ENCODE measurements around the gene CXCL9. TPM values are rescaled to one million over a fixed set of nuclear protein-coding genes. Genes with fewer than 3 reads are reported as not detected.
"Not testable (repeated sequence)": the region's sequence is repeated elsewhere in the genome, so short reads cannot be mapped to it uniquely, and the experiment has no call there.

CXCL9 gene
- total and polyA plus RNA-seq, 5 donors from 2014 or later = not detected

DNA sequence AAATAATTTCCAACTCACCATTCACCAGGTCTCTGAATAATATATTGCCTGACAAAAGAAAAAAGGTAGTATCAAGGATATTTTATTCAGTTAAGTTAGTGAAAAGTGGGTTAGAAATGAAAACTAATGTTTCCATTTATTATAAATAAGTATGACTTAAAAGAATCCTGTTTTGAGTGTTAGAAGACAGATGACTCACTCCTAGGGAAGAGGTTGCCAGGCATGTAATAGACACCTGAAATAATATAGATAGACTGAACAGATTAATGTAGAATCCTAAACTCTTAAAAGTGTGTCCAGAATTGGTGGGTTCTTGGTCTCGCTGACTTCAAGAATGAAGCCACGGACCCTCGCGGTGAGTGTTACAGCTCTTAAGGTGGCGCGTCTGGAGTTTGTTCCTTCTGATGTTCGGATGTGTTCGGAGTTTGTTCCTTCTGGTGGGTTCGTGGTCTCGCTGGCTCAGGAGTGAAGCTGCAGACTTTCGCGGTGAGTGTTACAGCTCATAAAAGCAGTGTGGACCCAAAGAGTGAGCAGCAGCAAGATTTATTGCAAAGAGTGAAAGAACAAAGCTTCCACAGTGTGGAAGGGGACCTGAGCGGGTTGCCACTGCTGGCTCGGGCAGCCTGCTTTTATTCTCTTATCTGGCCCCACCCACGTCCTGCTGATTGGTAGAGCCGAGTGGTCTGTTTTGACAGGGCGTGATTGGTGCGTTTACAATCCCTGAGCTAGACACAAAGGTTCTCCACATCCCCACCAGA is 35.1 kb upstream of the CXCL9 start:
- not testable (repeated sequence) for H3K27ac ChIP-seq (ENCODE audit: insufficient read depth, low read length, poor library complexity, severe bottlenecking); H3K9me3 ChIP-seq (ENCODE audit: control insufficient read depth in 2 of 2, low read length in 2 of 2); ATAC-seq (ENCODE audit: low read depth in 2 of 2); H3K9me3 Mint-ChIP-seq; H3K36me3 ChIP-seq (ENCODE audit: control insufficient read depth, insufficient read depth, low read length); DNase-seq; H3K4me3 ChIP-seq (ENCODE audit: low read depth, low read length); H3K36me3 Mint-ChIP-seq; H3K4me1 Mint-ChIP-seq; H3K4me1 ChIP-seq (ENCODE audit: control insufficient read depth, insufficient read depth, low read length, poor library complexity, severe bottlenecking); H3K27ac Mint-ChIP-seq; H3K27me3 ChIP-seq (ENCODE audit: control insufficient read depth, insufficient read depth, low read length)
- peaks cover 12% of the 10 kb centered on the region for H3K27me3 Mint-ChIP-seq
- H3K4me3 Mint-ChIP-seq = peak overlapping the region in 1 of 4 donors; percentile 41

DNA sequence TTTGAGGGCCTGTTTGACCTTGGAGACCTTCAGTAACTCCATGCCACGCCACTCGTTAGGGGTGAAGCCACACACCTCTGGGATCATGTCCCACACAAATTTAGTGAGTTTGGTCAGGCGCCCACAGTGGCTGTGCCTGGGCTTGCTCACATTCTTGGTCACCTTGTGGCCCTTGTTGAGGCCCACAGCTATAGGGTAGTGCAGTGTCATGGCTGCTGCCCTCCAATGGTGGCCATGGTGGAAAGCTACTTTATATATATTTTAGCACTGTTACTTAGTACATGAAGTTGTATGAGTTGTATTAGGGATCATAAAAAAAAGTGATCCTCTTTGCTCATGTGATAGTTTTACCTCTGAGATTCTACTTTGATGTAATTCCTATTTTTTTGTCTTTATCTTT is 29.5 kb upstream of the CXCL9 start:
- no peak overlapping the region for H3K27ac ChIP-seq (ENCODE audit: insufficient read depth, low read length, poor library complexity, severe bottlenecking)
- no peak for DNase-seq
- ATAC-seq (ENCODE audit: low read depth in 2 of 2) = no peak
- Mint-ChIP-seq H3K9me3 (no peaks in the 10 kb centered on the region), H3K4me3 (no peak overlapping the region), H3K36me3 (no peaks in the 10 kb centered on the region), H3K27ac (no peak overlapping the region), H3K4me1 (peaks cover 0 to 1% (median 0%) of the 10 kb centered on the region in 4 donors), H3K27me3 (peaks cover 18% of the 10 kb centered on the region)
- H3K4me1 ChIP-seq (ENCODE audit: control insufficient read depth, insufficient read depth, low read length, poor library complexity, severe bottlenecking) = no peaks in the 10 kb centered on the region
- no peaks in the 10 kb centered on the region for H3K9me3 ChIP-seq (ENCODE audit: control insufficient read depth in 2 of 2, low read length in 2 of 2)
- no peaks in the 10 kb centered on the region for H3K36me3 ChIP-seq (ENCODE audit: control insufficient read depth, insufficient read depth, low read length)
- H3K4me3 ChIP-seq (ENCODE audit: low read depth, low read length) = no peak overlapping the region
- H3K27me3 ChIP-seq (ENCODE audit: control insufficient read depth, insufficient read depth, low read length) = peaks cover 2% of the 10 kb centered on the region

DNA sequence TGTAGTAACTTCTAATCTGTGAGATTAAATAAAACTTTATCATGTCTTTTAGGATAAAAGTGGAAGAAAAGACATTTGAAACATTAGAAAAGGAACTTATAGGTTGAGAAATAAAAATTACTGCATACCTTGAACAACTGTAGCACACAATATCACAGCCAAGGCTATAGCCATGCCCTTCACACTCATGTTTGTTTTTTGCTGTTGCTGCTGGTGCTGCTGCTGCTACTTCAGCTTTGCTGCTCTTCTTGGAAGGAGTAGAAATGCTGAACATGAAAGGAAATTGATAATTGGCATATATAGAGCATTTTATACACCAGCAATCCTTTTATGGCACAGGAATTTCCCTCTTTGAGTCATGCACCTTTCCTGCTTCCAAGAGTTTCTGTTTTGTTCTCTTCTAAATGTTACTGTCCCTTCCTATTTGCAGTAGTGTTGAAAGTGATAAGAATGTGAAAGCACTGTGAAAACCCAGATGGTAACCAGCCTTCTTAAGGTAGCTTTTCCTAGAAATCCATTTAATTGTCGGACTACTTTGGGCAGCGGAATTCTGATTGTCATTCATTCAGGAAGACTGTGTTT is 28.6 kb upstream of the CXCL9 start, which contains the start of gene CXCL11:
TSS of gene CXCL11 (minus strand) at position 272 of the 582 bp plus-strand sequence. CDS start at position 189, 83 bp downstream.
- H3K9me3 Mint-ChIP-seq = no peaks in the 10 kb centered on the region
- H3K27ac ChIP-seq (ENCODE audit: insufficient read depth, low read length, poor library complexity, severe bottlenecking) = no peak within 1 kb of the TSS
- H3K9me3 ChIP-seq (ENCODE audit: control insufficient read depth in 2 of 2, low read length in 2 of 2) = no peaks in the 10 kb centered on the region
- no peak within 1 kb of the TSS for H3K27ac Mint-ChIP-seq
- H3K4me3 ChIP-seq (ENCODE audit: low read depth, low read length) = no peak within 1 kb of the TSS
- H3K4me3 Mint-ChIP-seq = no peak within 1 kb of the TSS
- no peaks in the 10 kb centered on the region for H3K4me1 ChIP-seq (ENCODE audit: control insufficient read depth, insufficient read depth, low read length, poor library complexity, severe bottlenecking)
- H3K27me3 Mint-ChIP-seq = peaks cover 25% of the 10 kb centered on the region
- H3K4me1 Mint-ChIP-seq = peaks cover 0 to 1% (median 0%) of the 10 kb centered on the region in 4 donors
- DNase-seq = no peak
- ATAC-seq (ENCODE audit: low read depth in 2 of 2) = no peak
- H3K27me3 ChIP-seq (ENCODE audit: control insufficient read depth, insufficient read depth, low read length) = peaks cover 4% of the 10 kb centered on the region
- H3K36me3 Mint-ChIP-seq = no peaks in the 10 kb centered on the region
- no peaks in the 10 kb centered on the region for H3K36me3 ChIP-seq (ENCODE audit: control insufficient read depth, insufficient read depth, low read length)

DNA sequence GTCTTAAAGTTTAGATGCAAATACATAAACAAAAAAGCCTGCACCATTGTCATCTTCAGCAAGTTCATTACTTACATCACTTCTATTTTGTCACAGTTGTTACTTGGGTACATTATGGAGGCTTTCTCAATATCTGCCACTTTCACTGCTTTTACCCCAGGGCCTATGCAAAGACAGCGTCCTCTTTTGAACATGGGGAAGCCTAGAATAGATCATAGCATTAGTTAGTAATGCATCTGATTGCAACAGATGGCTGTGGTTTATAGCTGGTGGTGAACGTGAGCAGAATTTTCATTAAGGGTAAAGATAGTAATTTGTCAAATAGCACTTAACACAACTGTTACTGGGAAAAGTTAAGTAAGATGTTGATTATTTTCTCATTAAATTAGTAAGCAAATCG is 27.8 kb upstream of the CXCL9 start:
- H3K27me3 Mint-ChIP-seq = peaks cover 29% of the 10 kb centered on the region
- H3K4me3 Mint-ChIP-seq = no peak overlapping the region
- no peak overlapping the region for H3K4me3 ChIP-seq (ENCODE audit: low read depth, low read length)
- no peaks in the 10 kb centered on the region for H3K36me3 Mint-ChIP-seq
- no peaks in the 10 kb centered on the region for H3K9me3 ChIP-seq (ENCODE audit: control insufficient read depth in 2 of 2, low read length in 2 of 2)
- H3K4me1 Mint-ChIP-seq = peaks cover 0 to 1% (median 0%) of the 10 kb centered on the region in 4 donors
- H3K27me3 ChIP-seq (ENCODE audit: control insufficient read depth, insufficient read depth, low read length) = peaks cover 6% of the 10 kb centered on the region
- ATAC-seq (ENCODE audit: low read depth in 2 of 2) (no peak), DNase-seq (no peak)
- H3K9me3 Mint-ChIP-seq = no peaks in the 10 kb centered on the region
- no peak overlapping the region for H3K27ac ChIP-seq (ENCODE audit: insufficient read depth, low read length, poor library complexity, severe bottlenecking)
- H3K36me3 ChIP-seq (ENCODE audit: control insufficient read depth, insufficient read depth, low read length) = no peaks in the 10 kb centered on the region
- H3K27ac Mint-ChIP-seq = no peak overlapping the region
- H3K4me1 ChIP-seq (ENCODE audit: control insufficient read depth, insufficient read depth, low read length, poor library complexity, severe bottlenecking) = no peaks in the 10 kb centered on the region

DNA sequence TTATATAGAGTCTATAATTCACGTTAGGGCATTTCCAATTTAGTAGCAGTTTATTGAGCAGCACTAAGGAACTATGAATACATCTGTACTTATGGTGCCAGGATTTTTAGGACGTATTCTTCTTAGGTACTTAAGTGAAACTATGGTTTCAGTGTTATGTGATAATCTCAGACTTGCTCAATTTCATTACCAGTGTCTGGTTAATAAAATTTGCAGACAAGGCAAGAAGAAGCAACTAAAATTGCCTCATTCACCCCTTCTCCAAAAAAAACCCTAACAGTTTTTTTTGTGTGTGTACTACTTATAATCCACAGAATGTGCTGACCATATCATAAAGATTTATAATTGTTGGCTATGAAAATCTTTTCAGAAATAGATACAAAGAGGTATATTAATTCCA is 22.0 kb upstream of the CXCL9 start:
- H3K36me3 Mint-ChIP-seq = no peaks in the 10 kb centered on the region
- Histone ChIP-seq H3K36me3 (ENCODE audit: control insufficient read depth, insufficient read depth, low read length) (no peaks in the 10 kb centered on the region), H3K27me3 (ENCODE audit: control insufficient read depth, insufficient read depth, low read length) (peaks cover 10% of the 10 kb centered on the region), H3K4me3 (ENCODE audit: low read depth, low read length) (no peak overlapping the region), H3K9me3 (ENCODE audit: control insufficient read depth in 2 of 2, low read length in 2 of 2) (no peaks in the 10 kb centered on the region), H3K4me1 (ENCODE audit: control insufficient read depth, insufficient read depth, low read length, poor library complexity, severe bottlenecking) (no peaks in the 10 kb centered on the region), H3K27ac (ENCODE audit: insufficient read depth, low read length, poor library complexity, severe bottlenecking) (no peak overlapping the region)
- H3K4me3 Mint-ChIP-seq = no peak overlapping the region
- no peak overlapping the region for H3K27ac Mint-ChIP-seq
- peaks cover 50% of the 10 kb centered on the region for H3K27me3 Mint-ChIP-seq
- DNase-seq (no peak), ATAC-seq (ENCODE audit: low read depth in 2 of 2) (no peak)
- H3K4me1 Mint-ChIP-seq = peaks cover 5 to 9% (median 6%) of the 10 kb centered on the region in 4 donors
- H3K9me3 Mint-ChIP-seq = no peaks in the 10 kb centered on the region

DNA sequence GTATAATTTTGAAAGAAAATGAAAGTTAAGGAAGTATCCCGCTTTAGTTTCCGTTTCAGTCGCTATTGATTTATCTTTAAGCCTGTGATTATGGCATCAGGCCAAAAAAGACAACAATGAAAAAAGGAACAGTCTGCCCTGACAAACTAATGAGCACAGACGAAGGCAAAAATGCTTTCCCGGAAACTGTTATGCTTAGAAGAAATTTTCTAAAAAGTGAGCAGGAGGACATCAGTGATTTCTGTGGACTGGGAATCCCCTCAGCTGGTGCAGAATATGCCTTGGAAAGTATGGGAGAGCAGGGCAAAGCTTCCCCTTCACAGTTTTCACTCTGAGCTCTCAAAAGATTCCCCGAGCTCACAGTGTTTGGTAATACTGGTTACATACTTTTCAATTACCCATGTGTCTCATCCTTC is 21.0 kb upstream of the CXCL9 start:
- Mint-ChIP-seq H3K4me1 (peaks cover 5 to 16% (median 11%) of the 10 kb centered on the region in 4 donors), H3K27ac (peak overlapping the region in 1 of 3 donors; percentile 21), H3K27me3 (peaks cover 45% of the 10 kb centered on the region), H3K4me3 (peak overlapping the region in 2 of 4 donors; percentile 23 to 33), H3K9me3 (no peaks in the 10 kb centered on the region), H3K36me3 (no peaks in the 10 kb centered on the region)
- ATAC-seq (ENCODE audit: low read depth in 2 of 2) (no peak), DNase-seq (peak in 2 of 3 donors; percentile 4 to 19)
- H3K9me3 ChIP-seq (ENCODE audit: control insufficient read depth in 2 of 2, low read length in 2 of 2) = no peaks in the 10 kb centered on the region
- peaks cover 10% of the 10 kb centered on the region for H3K27me3 ChIP-seq (ENCODE audit: control insufficient read depth, insufficient read depth, low read length)
- H3K36me3 ChIP-seq (ENCODE audit: control insufficient read depth, insufficient read depth, low read length) = no peaks in the 10 kb centered on the region
- H3K27ac ChIP-seq (ENCODE audit: insufficient read depth, low read length, poor library complexity, severe bottlenecking) = no peak overlapping the region
- H3K4me3 ChIP-seq (ENCODE audit: low read depth, low read length) = no peak overlapping the region
- no peaks in the 10 kb centered on the region for H3K4me1 ChIP-seq (ENCODE audit: control insufficient read depth, insufficient read depth, low read length, poor library complexity, severe bottlenecking)

DNA sequence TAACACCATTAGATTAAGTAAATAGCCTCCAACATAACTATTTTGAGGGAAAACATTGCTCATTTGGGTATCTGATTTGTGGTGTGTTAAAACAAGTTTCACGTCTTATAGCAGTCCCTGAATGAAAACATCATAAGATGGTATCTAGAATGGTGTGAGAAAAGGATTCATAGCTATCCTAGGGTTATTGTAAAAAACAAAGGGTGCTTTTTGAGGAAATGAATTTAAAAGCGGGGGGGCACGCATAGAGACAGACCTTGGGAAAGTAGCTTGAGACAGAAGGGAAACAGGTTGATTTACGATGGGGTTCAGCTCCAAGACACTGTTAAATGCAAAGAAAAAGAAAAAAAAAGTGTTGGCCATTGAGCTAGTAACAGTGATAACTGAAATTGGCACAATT is 16.8 kb upstream of the CXCL9 start:
- no peak overlapping the region for H3K27ac ChIP-seq (ENCODE audit: insufficient read depth, low read length, poor library complexity, severe bottlenecking)
- peaks cover 5 to 16% (median 11%) of the 10 kb centered on the region in 4 donors for H3K4me1 Mint-ChIP-seq
- no peaks in the 10 kb centered on the region for H3K36me3 ChIP-seq (ENCODE audit: control insufficient read depth, insufficient read depth, low read length)
- H3K4me3 Mint-ChIP-seq = no peak overlapping the region
- H3K36me3 Mint-ChIP-seq = no peaks in the 10 kb centered on the region
- H3K4me3 ChIP-seq (ENCODE audit: low read depth, low read length) = no peak overlapping the region
- no peaks in the 10 kb centered on the region for H3K9me3 ChIP-seq (ENCODE audit: control insufficient read depth in 2 of 2, low read length in 2 of 2)
- DNase-seq (no peak), ATAC-seq (ENCODE audit: low read depth in 2 of 2) (no peak)
- H3K9me3 Mint-ChIP-seq = peaks cover 0 to 2% (median 0%) of the 10 kb centered on the region in 7 donors
- peaks cover 4% of the 10 kb centered on the region for H3K27me3 ChIP-seq (ENCODE audit: control insufficient read depth, insufficient read depth, low read length)
- peak overlapping the region in 1 of 3 donors; percentile 42 for H3K27ac Mint-ChIP-seq
- peaks cover 17% of the 10 kb centered on the region for H3K27me3 Mint-ChIP-seq
- no peaks in the 10 kb centered on the region for H3K4me1 ChIP-seq (ENCODE audit: control insufficient read depth, insufficient read depth, low read length, poor library complexity, severe bottlenecking)
